GM23338 (cell line): ENCODE results near the gene DMBX1. TPM values are rescaled to one million over a fixed set of nuclear protein-coding genes. Genes with fewer than 3 reads are reported as not detected.
A peak's percentile ranks its signal among the peaks of the same experiment; 100 is the strongest.

ENCODE experiments used
- ATAC-seq: fragments of 200-7000 bp; cut with Tn5 transposase; 3 replicates; pipeline ENCODE4 v1.9.1; 2020
- DNase-seq: peaks from one replicate; pipeline ENCODE4 v3.0.0-alpha.2; 2015; ENCODE audit warnings: low spot score
- H2AFZ ChIP-seq: fragments of 200-600 bp; sonication (generic); 2 replicates; pipeline ENCODE4 v1.8.0; 2016; ENCODE audit warnings: antibody characterized with exemption, mild to moderate bottlenecking, moderate library complexity
- H3F3A ChIP-seq: fragments of 200-600 bp; sonication (generic); replicated peaks from 2 replicates; pipeline ENCODE4 v1.8.0; 2017; ENCODE audit warnings: antibody characterized with exemption, mixed run types, low read depth
- H3K27ac ChIP-seq: fragments of 200-600 bp; sonication (generic); 2 replicates; pipeline ENCODE4 v1.6.1; 2016; ENCODE audit warnings: low read depth
- H3K27me3 ChIP-seq: fragments of 200-600 bp; sonication (generic); 2 replicates; pipeline ENCODE4 v1.8.0; 2016; ENCODE audit warnings: mild to moderate bottlenecking, mixed run types, moderate library complexity; ENCODE audit not compliant: insufficient read depth
- H3K36me3 ChIP-seq: fragments of 200-600 bp; sonication (generic); 2 replicates; pipeline ENCODE4 v1.8.0; 2016; ENCODE audit warnings: mild to moderate bottlenecking; ENCODE audit not compliant: insufficient read depth
- H3K4me1 ChIP-seq: fragments of 200-600 bp; sonication (generic); 2 replicates; pipeline ENCODE4 v1.8.0; 2016; ENCODE audit warnings: mild to moderate bottlenecking, moderate library complexity; ENCODE audit not compliant: insufficient read depth
- H3K4me2 ChIP-seq: fragments of 200-600 bp; sonication (generic); 2 replicates; pipeline ENCODE4 v1.7.1; 2017; ENCODE audit warnings: mixed run types
- H3K4me3 ChIP-seq: fragments of 200-600 bp; sonication (generic); 2 replicates; pipeline ENCODE4 v1.6.1; 2016; ENCODE audit warnings: mixed run types
- H3K79me2 ChIP-seq: fragments of 200-600 bp; sonication (generic); replicated peaks from 2 replicates; pipeline ENCODE4 v1.8.0; 2017; ENCODE audit warnings: mild to moderate bottlenecking; ENCODE audit not compliant: insufficient read depth
- H3K9me2 ChIP-seq: fragments of 200-600 bp; sonication (generic); 2 replicates; pipeline ENCODE4 v1.8.0; 2017; ENCODE audit not compliant: insufficient read depth
- H4K20me1 ChIP-seq: fragments of 200-600 bp; sonication (generic); replicated peaks from 2 replicates; pipeline ENCODE4 v1.8.0; 2017; ENCODE audit warnings: mild to moderate bottlenecking; ENCODE audit not compliant: insufficient read depth
- H3K27ac Mint-ChIP-seq: 2 replicates; pipeline ENCODE4 v1.8.0; 2020; ENCODE audit warnings: inconsistent platforms, mild to moderate bottlenecking, moderate library complexity, mixed read lengths
- H3K27me3 Mint-ChIP-seq: 3 replicates; pipeline ENCODE4 v1.8.0; 2022; ENCODE audit warnings: low read depth, mild to moderate bottlenecking, moderate library complexity, mixed read lengths, inconsistent platforms; ENCODE audit not compliant: insufficient read depth, poor library complexity
- H3K36me3 Mint-ChIP-seq: 3 replicates; pipeline ENCODE4 v1.8.0; 2021; ENCODE audit warnings: low read depth, mild to moderate bottlenecking, inconsistent platforms, moderate library complexity, mixed read lengths
- H3K4me1 Mint-ChIP-seq: 3 replicates; pipeline ENCODE4 v1.8.0; 2020; ENCODE audit warnings: mild to moderate bottlenecking, inconsistent platforms, mixed read lengths
- H3K4me3 Mint-ChIP-seq: 3 replicates; pipeline ENCODE4 v1.8.0; 2021; ENCODE audit warnings: moderate library complexity, mild to moderate bottlenecking, inconsistent platforms, mixed read lengths
- H3K9me3 Mint-ChIP-seq: 3 replicates; pipeline ENCODE4 v1.8.0; 2020; ENCODE audit warnings: moderate library complexity, mild to moderate bottlenecking, inconsistent platforms, mixed read lengths
- CTCF ChIP-seq, 2 experiments: fragments of 200-600 bp in 1 of 2; sonication (generic) in 1 of 2; conservative IDR thresholded peaks; 2 replicates each; pipeline versions ENCODE4 v1.5.1 to v1.6.1; 2016 to 2017; ENCODE audit warnings: antibody characterized with exemption in 2 of 2, low read depth in 2 of 2, mild to moderate bottlenecking in 2 of 2, moderate library complexity in 1 of 2
- ETS1 ChIP-seq: IDR thresholded peaks from 2 replicates; pipeline ENCODE4 v1.6.1; 2016; ENCODE audit warnings: antibody characterized with exemption
- EZH2 ChIP-seq: fragments of 200-600 bp; sonication (generic); IDR thresholded peaks from one replicate; pipeline ENCODE4 v1.8.0; 2017; ENCODE audit warnings: antibody characterized with exemption, mild to moderate bottlenecking, low read depth; ENCODE audit not compliant: unreplicated experiment
- JUNB ChIP-seq: IDR thresholded peaks from one replicate; pipeline ENCODE4 v1.6.1; 2016; ENCODE audit warnings: antibody characterized with exemption; ENCODE audit not compliant: unreplicated experiment
- STAT1 ChIP-seq: IDR thresholded peaks from one replicate; pipeline ENCODE4 v1.6.1; 2016; ENCODE audit warnings: antibody characterized with exemption; ENCODE audit not compliant: unreplicated experiment
- ZNF114 ChIP-seq: fragments of 250-450 bp; sonication (Bioruptor Pico); IDR thresholded peaks from 2 replicates; pipeline ENCODE4 v1.5.0; 2020; ENCODE audit warnings: mild to moderate bottlenecking, moderate library complexity
- ZNF331 ChIP-seq: fragments of 250-450 bp; sonication (Bioruptor Pico); IDR thresholded peaks from 2 replicates; pipeline ENCODE4 v1.5.0; 2020; ENCODE audit warnings: low read depth, mild to moderate bottlenecking, moderate library complexity
- ZNF462 ChIP-seq: fragments of 250-450 bp; sonication (Bioruptor Pico); IDR thresholded peaks from 2 replicates; pipeline ENCODE4 v1.5.0; 2020; ENCODE audit warnings: mild to moderate bottlenecking, moderate library complexity
- polyA plus RNA-seq: library from polyadenylated mRNA; unstranded; fragments of >200 nt; fragmentation: Nextera tagmentation; extraction: Ambion mirVana; gene quantifications from 2 replicates; pipeline ENCODE4 v1.2.1, GENCODE V29; 2016
- total RNA-seq: library from RNA; depleted of rRNA; stranded (reverse); fragments of >200 nt; shearing (Covaris generic); gene quantifications from 2 replicates; pipeline ENCODE4 v1.2.3, GENCODE V29; 2014

Gene DMBX1
- total and polyA plus RNA-seq, 2 experiments from 2014 or later, result 0.11 TPM; not detected in 1

GRCh38 chr1:46493316-46494032 lies 3.8 kb downstream of the DMBX1 start:
- Histone ChIP-seq H3F3A (peaks cover 21% of the 10 kb centered on the region; the same call in 1 of the 2 replicates), H3K79me2 (no peaks in the 10 kb centered on the region), H2AFZ (no peak overlapping the region), H3K9me2 (no peaks in the 10 kb centered on the region), H3K4me1 (peaks cover 46% of the 10 kb centered on the region), H3K4me3 (peak overlapping the region; percentile 47; the same call in 1 of the 2 replicates), H3K27ac (no peak overlapping the region), H3K27me3 (peaks cover 100% of the 10 kb centered on the region), H3K36me3 (no peaks in the 10 kb centered on the region), H3K4me2 (peak overlapping the region; percentile 92), H4K20me1 (peaks cover 11% of the 10 kb centered on the region; the same call in 1 of the 2 replicates)
- Mint-ChIP-seq H3K4me1 (peaks cover 42% of the 10 kb centered on the region), H3K4me3 (peak overlapping the region; percentile 57), H3K9me3 (no peaks in the 10 kb centered on the region), H3K36me3 (no peaks in the 10 kb centered on the region), H3K27me3 (peaks cover 80% of the 10 kb centered on the region), H3K27ac (no peak overlapping the region)
- DNase-seq, result no peak
- TF ChIP-seq ZNF331 (CRISPR knock-in tag), result no peak
- TF ChIP-seq EZH2, result peak; percentile 75
- no peak for ATAC-seq

GRCh38 chr1:46494910-46495309 lies 5.3 kb downstream of the DMBX1 start:
- Histone ChIP-seq H3K4me2 (no peak overlapping the region), H3K27ac (no peak overlapping the region), H3K36me3 (no peaks in the 10 kb centered on the region), H4K20me1 (peaks cover 11% of the 10 kb centered on the region; the same call in 1 of the 2 replicates), H3K4me3 (no peak overlapping the region), H3K27me3 (peaks cover 99% of the 10 kb centered on the region), H3F3A (peaks cover 21% of the 10 kb centered on the region; the same call in 1 of the 2 replicates), H3K9me2 (no peaks in the 10 kb centered on the region), H3K79me2 (no peaks in the 10 kb centered on the region), H3K4me1 (peaks cover 48% of the 10 kb centered on the region), H2AFZ (no peak overlapping the region)
- peaks cover 35% of the 10 kb centered on the region for H3K4me1 Mint-ChIP-seq
- no peak overlapping the region; the same call in 2 of the 3 replicates for H3K4me3 Mint-ChIP-seq
- TF ChIP-seq ETS1 (no peak), JUNB (no peak), CTCF (conservative IDR thresholded peaks at IDR 0.05; ENCODE audit: low read depth in 2 of 2) (no peak), ZNF462 (CRISPR knock-in tag) (no peak), STAT1 (no peak), ZNF114 (CRISPR knock-in tag) (no peak)
- DNase-seq (no peak), ATAC-seq (no peak)
- H3K27ac Mint-ChIP-seq, result no peak overlapping the region
- peaks cover 66% of the 10 kb centered on the region for H3K27me3 Mint-ChIP-seq
- H3K9me3 Mint-ChIP-seq, result no peaks in the 10 kb centered on the region
- no peaks in the 10 kb centered on the region for H3K36me3 Mint-ChIP-seq
